Esophagus (tissue), 2 donors: ENCODE data around the gene WASF1. TPM values are rescaled to one million over a fixed set of nuclear protein-coding genes. Genes with fewer than 3 reads are reported as not detected.

Experiments
- H3K27ac ChIP-seq, 2 donors: one replicate each; pipeline ENCODE4 v1.5.1; 2013; ENCODE audit warnings: low read depth in 2 of 2, mild to moderate bottlenecking in 2 of 2, inconsistent platforms in 1 of 2, low read length in 1 of 2, moderate library complexity in 1 of 2
- H3K27me3 ChIP-seq, 2 donors: one replicate each; pipeline ENCODE4 v1.6.1; 2013; ENCODE audit warnings: low read length in 2 of 2, control low read depth in 1 of 2, mild to moderate bottlenecking in 1 of 2; ENCODE audit not compliant: insufficient read depth in 2 of 2, control insufficient read depth in 1 of 2
- H3K36me3 ChIP-seq, 2 donors: one replicate each; pipeline ENCODE4 v1.6.1; 2013; ENCODE audit warnings: low read length in 1 of 2; ENCODE audit not compliant: control insufficient read depth in 2 of 2, insufficient read depth in 2 of 2
- H3K4me1 ChIP-seq, 2 donors: one replicate each; pipeline ENCODE4 v1.6.1; 2013; ENCODE audit warnings: low read length in 1 of 2; ENCODE audit not compliant: control insufficient read depth in 2 of 2, insufficient read depth in 2 of 2
- H3K4me3 ChIP-seq, 2 donors: one replicate each; pipeline ENCODE4 v1.5.1; 2013; ENCODE audit warnings: low read length in 2 of 2, mild to moderate bottlenecking in 2 of 2, low read depth in 1 of 2, moderate library complexity in 1 of 2
- H3K9me3 ChIP-seq, 2 donors: one replicate each; pipeline ENCODE4 v1.6.1; 2013; ENCODE audit warnings: mild to moderate bottlenecking in 2 of 2, low read depth in 1 of 2, low read length in 1 of 2, moderate library complexity in 1 of 2; ENCODE audit not compliant: control insufficient read depth in 2 of 2, insufficient read depth in 1 of 2
- WGBS, 2 donors: extraction: QIAGEN DNeasy Blood & Tissue Kit; methylation state at CpG; one replicate each; pipeline ENCODE4 v1.1.7; 2013; 5-methylcytosine and 5-hydroxymethylcytosine counted together
- polyA plus RNA-seq, 2 donors: library from polyadenylated mRNA; stranded (reverse); fragments of 200-250 nt; gene quantifications; one replicate each; pipeline ENCODE4 v1.2.3, GENCODE V29; 2013
- donor health status: healthy with polysubstance abuse.
- donor health status: Bipolar disorder and iron deficiency.

Gene WASF1
- polyA plus RNA-seq, 2 donors = 7.2 to 7.7 TPM

- no peaks in the 10 kb centered on the region for H3K4me1 ChIP-seq
- 97 to 98% methylated on average over 3 of the region's 3 CpGs for WGBS, 2 donors
- H3K4me3 ChIP-seq = no peak overlapping the region
- H3K27me3 ChIP-seq = no peaks in the 10 kb centered on the region
- no peak overlapping the region for H3K27ac ChIP-seq
- no peaks in the 10 kb centered on the region for H3K36me3 ChIP-seq
- no peaks in the 10 kb centered on the region for H3K9me3 ChIP-seq
Measured at GRCh38 chr6:110198561-110198960, 19.1 kb upstream of the WASF1 start.

- no peak overlapping the region for H3K27ac ChIP-seq
- H3K4me3 ChIP-seq = no peak overlapping the region
- WGBS, 2 donors = 85 to 89% methylated on average over 1 of the region's 1 CpG
- H3K27me3 ChIP-seq = no peaks in the 10 kb centered on the region
- H3K4me1 ChIP-seq = no peaks in the 10 kb centered on the region
- no peaks in the 10 kb centered on the region for H3K9me3 ChIP-seq
- no peaks in the 10 kb centered on the region for H3K36me3 ChIP-seq
Measured at GRCh38 chr6:110196874-110197273, 17.4 kb upstream of the WASF1 start.

- no peaks in the 10 kb centered on the region for H3K4me1 ChIP-seq
- H3K36me3 ChIP-seq = no peaks in the 10 kb centered on the region
- no peak overlapping the region for H3K27ac ChIP-seq
- no peaks in the 10 kb centered on the region for H3K27me3 ChIP-seq
- no peaks in the 10 kb centered on the region for H3K9me3 ChIP-seq
- 93 to 94% methylated on average over 4 of the region's 4 CpGs for WGBS, 2 donors
- H3K4me3 ChIP-seq = no peak overlapping the region
Measured at GRCh38 chr6:110195639-110196038, 16.2 kb upstream of the WASF1 start.

GRCh38 chr6:110191477-110191876 lies 12.0 kb upstream of the WASF1 start:
- Histone ChIP-seq H3K9me3 (no peaks in the 10 kb centered on the region), H3K36me3 (no peaks in the 10 kb centered on the region), H3K27ac (no peak overlapping the region), H3K4me1 (no peaks in the 10 kb centered on the region), H3K4me3 (no peak overlapping the region), H3K27me3 (no peaks in the 10 kb centered on the region)
- 86 to 90% methylated on average over 2 of the region's 2 CpGs for WGBS, 2 donors

- Histone ChIP-seq H3K27ac (no peak overlapping the region), H3K4me1 (no peaks in the 10 kb centered on the region), H3K9me3 (no peaks in the 10 kb centered on the region), H3K4me3 (no peak overlapping the region), H3K27me3 (no peaks in the 10 kb centered on the region), H3K36me3 (no peaks in the 10 kb centered on the region)
- 87 to 91% methylated on average over 6 of the region's 6 CpGs for WGBS, 2 donors
Measured at GRCh38 chr6:110190726-110191125, 11.3 kb upstream of the WASF1 start.

- H3K4me1 ChIP-seq = no peaks in the 10 kb centered on the region
- H3K4me3 ChIP-seq = no peak overlapping the region
- no peaks in the 10 kb centered on the region for H3K9me3 ChIP-seq
- H3K27me3 ChIP-seq = no peaks in the 10 kb centered on the region
- no peaks in the 10 kb centered on the region for H3K36me3 ChIP-seq
- H3K27ac ChIP-seq = no peak overlapping the region
Measured at GRCh38 chr6:110188791-110189190, 9.3 kb upstream of the WASF1 start.

GRCh38 chr6:110185879-110186278 lies 6.4 kb upstream of the WASF1 start:
- WGBS, 2 donors = 82 to 85% methylated on average over 3 of the region's 3 CpGs

GRCh38 chr6:110183292-110183885 lies 3.9 kb upstream of the WASF1 start:
- Histone ChIP-seq H3K27me3 (no peaks in the 10 kb centered on the region), H3K4me1 (no peaks in the 10 kb centered on the region)

More at GRCh38 chr6:110185879-110186278, 6.4 kb upstream of the WASF1 start:
- Histone ChIP-seq H3K27me3 (no peaks in the 10 kb centered on the region), H3K27ac (no peak overlapping the region), H3K4me1 (no peaks in the 10 kb centered on the region), H3K36me3 (no peaks in the 10 kb centered on the region), H3K4me3 (no peak overlapping the region), H3K9me3 (no peaks in the 10 kb centered on the region)

GRCh38 chr6:110181131-110182030 lies 1.9 kb upstream of the WASF1 start:
- Histone ChIP-seq H3K27me3 (no peaks in the 10 kb centered on the region), H3K4me3 (peak overlapping the region; percentile 93 to 100), H3K27ac (no peak overlapping the region), H3K36me3 (no peaks in the 10 kb centered on the region), H3K9me3 (no peaks in the 10 kb centered on the region), H3K4me1 (no peaks in the 10 kb centered on the region)
- WGBS, 2 donors = 53 to 55% methylated on average over 6 of the region's 6 CpGs

More at GRCh38 chr6:110183292-110183885, 3.9 kb upstream of the WASF1 start:
- 70 to 72% methylated on average over 5 of the region's 5 CpGs for WGBS, 2 donors
- no peak overlapping the region for H3K27ac ChIP-seq
- no peak overlapping the region for H3K4me3 ChIP-seq
- H3K36me3 ChIP-seq = no peaks in the 10 kb centered on the region
- H3K9me3 ChIP-seq = no peaks in the 10 kb centered on the region
